ENCODE measurements around the gene CPEB3. TPM values are rescaled to one million over a fixed set of nuclear protein-coding genes. Genes with fewer than 3 reads are reported as not detected.
"Not testable (repeated sequence)": the region's sequence is repeated elsewhere in the genome, so short reads cannot be mapped to it uniquely, and the experiment has no call there.

Gene CPEB3
- total RNA-seq, 6 experiments from 2014 or later = 5.7 to 46.5 (median 8.7) TPM

- H3K27me3 ChIP-seq = no peaks in the 10 kb centered on the region
- DNase-seq = no peak
- intact Hi-C loops (cut with DNase I) = no loop called here
- H3K4me1 ChIP-seq = no peaks in the 10 kb centered on the region
- no peak for ATAC-seq
- WGBS (ENCODE audit: insufficient coverage, low coverage, low lambda C conversion rate, missing lambda C conversion rate) = 95% methylated on average over 6 of the region's 6 CpGs
- no peak overlapping the region for H3K27ac ChIP-seq
- no peak for TF ChIP-seq POLR2A (IDR thresholded peaks at IDR 0.05)
- TF ChIP-seq, protein P1, sequence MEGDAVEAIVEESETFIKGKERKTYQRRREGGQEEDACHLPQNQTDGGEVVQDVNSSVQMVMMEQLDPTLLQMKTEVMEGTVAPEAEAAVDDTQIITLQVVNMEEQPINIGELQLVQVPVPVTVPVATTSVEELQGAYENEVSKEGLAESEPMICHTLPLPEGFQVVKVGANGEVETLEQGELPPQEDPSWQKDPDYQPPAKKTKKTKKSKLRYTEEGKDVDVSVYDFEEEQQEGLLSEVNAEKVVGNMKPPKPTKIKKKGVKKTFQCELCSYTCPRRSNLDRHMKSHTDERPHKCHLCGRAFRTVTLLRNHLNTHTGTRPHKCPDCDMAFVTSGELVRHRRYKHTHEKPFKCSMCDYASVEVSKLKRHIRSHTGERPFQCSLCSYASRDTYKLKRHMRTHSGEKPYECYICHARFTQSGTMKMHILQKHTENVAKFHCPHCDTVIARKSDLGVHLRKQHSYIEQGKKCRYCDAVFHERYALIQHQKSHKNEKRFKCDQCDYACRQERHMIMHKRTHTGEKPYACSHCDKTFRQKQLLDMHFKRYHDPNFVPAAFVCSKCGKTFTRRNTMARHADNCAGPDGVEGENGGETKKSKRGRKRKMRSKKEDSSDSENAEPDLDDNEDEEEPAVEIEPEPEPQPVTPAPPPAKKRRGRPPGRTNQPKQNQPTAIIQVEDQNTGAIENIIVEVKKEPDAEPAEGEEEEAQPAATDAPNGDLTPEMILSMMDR (IDR thresholded peaks at IDR 0.05) = no peak
- no peak overlapping the region for H3K4me3 ChIP-seq
- H3K36me3 ChIP-seq = no peaks in the 10 kb centered on the region
- no peaks in the 10 kb centered on the region for H3K9me3 ChIP-seq
Observed at GRCh38 chr10:92219559-92219958, 71.3 kb downstream of the CPEB3 start.

- Histone ChIP-seq H3K4me1 (no peaks in the 10 kb centered on the region), H3K27me3 (no peaks in the 10 kb centered on the region), H3K36me3 (no peaks in the 10 kb centered on the region), H3K27ac (no peak overlapping the region), H3K4me3 (no peak overlapping the region), H3K9me3 (no peaks in the 10 kb centered on the region)
- intact Hi-C loops (cut with DNase I) = no loop called here
- no peak for ATAC-seq
- 97% methylated on average over 3 of the region's 3 CpGs for WGBS (ENCODE audit: insufficient coverage, low coverage, low lambda C conversion rate, missing lambda C conversion rate)
- DNase-seq = no peak
- TF ChIP-seq POLR2A (IDR thresholded peaks at IDR 0.05) = no peak
- TF ChIP-seq, protein P1 (IDR thresholded peaks at IDR 0.05) = no peak
Observed at GRCh38 chr10:92218569-92218968, 72.3 kb downstream of the CPEB3 start.

GRCh38 chr10:92216608-92217007 is 74.3 kb downstream of the CPEB3 start:
- intact Hi-C loops (cut with DNase I); H3K9me3 ChIP-seq; H3K4me3 ChIP-seq; H3K27ac ChIP-seq; H3K27me3 ChIP-seq; H3K4me1 ChIP-seq; H3K36me3 ChIP-seq; DNase-seq: not testable (repeated sequence)
- no CpG with 5 or more reads among the region's 12 CpGs for WGBS (ENCODE audit: insufficient coverage, low coverage, low lambda C conversion rate, missing lambda C conversion rate)
- TF ChIP-seq, protein P1 (IDR thresholded peaks at IDR 0.05) = peak in 2 of 4 donors; percentile 16 to 20
- peak; percentile 18 to 66 (median 38) for ATAC-seq

GRCh38 chr10:92215222-92215621 is 75.7 kb downstream of the CPEB3 start:
- H3K27me3 ChIP-seq; DNase-seq; H3K9me3 ChIP-seq; H3K27ac ChIP-seq; intact Hi-C loops (cut with DNase I); H3K4me1 ChIP-seq; H3K4me3 ChIP-seq; ATAC-seq; H3K36me3 ChIP-seq: not testable (repeated sequence)
- 99% methylated on average over 9 of the region's 9 CpGs for WGBS (ENCODE audit: insufficient coverage, low coverage, low lambda C conversion rate, missing lambda C conversion rate)

DNA sequence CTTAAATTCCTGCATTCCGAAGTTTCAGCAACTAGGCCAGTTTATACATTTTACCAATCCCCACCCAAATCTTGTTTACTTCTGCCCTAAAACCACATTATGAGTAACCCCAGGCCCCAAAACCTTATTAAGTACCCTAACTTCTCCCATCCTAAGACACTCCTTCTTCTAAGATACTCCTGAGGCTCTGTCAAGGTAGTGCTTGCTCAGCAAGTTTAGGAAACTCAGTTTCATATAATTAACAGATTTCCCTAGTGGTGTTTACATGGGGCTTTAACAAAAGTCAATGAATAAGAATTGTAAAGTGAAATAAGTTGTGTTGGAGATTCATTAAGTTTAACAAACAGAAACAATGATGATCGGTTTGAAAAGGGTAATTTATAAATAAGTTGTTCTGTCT is 77.8 kb downstream of the CPEB3 start:
- H3K4me1 ChIP-seq = no peaks in the 10 kb centered on the region
- H3K27ac ChIP-seq = no peak overlapping the region
- H3K4me3 ChIP-seq = no peak overlapping the region
- H3K27me3 ChIP-seq = no peaks in the 10 kb centered on the region
- 100% methylated on average over 2 of the region's 2 CpGs for WGBS (ENCODE audit: insufficient coverage, low coverage, low lambda C conversion rate, missing lambda C conversion rate)
- ATAC-seq (no peak), DNase-seq (no peak)
- intact Hi-C loops (cut with DNase I) = no loop called here
- no peaks in the 10 kb centered on the region for H3K9me3 ChIP-seq
- TF ChIP-seq POLR2A (IDR thresholded peaks at IDR 0.05) = no peak
- TF ChIP-seq, protein P1 (IDR thresholded peaks at IDR 0.05) = no peak
- no peaks in the 10 kb centered on the region for H3K36me3 ChIP-seq
